GM21737 (cell line): ENCODE measurements around the gene TSR1.

Experiments
- ATAC-seq: cut with Tn5 transposase; IDR thresholded peaks from one replicate; pipeline ENCODE4 v1.9.1; 2021; ENCODE audit warnings: mild to moderate bottlenecking, moderate library complexity; ENCODE audit not compliant: unreplicated experiment

TSR1 gene

GRCh38 chr17:2289878-2290478 is 46.3 kb downstream of the TSR1 start:
- no peak for ATAC-seq

GRCh38 chr17:2283302-2283701 is 53.0 kb downstream of the TSR1 start:
- ATAC-seq = no peak

GRCh38 chr17:2282297-2282873 is 53.9 kb downstream of the TSR1 start:
- no peak for ATAC-seq

GRCh38 chr17:2279707-2280106 is 56.5 kb downstream of the TSR1 start:
- ATAC-seq = no peak

GRCh38 chr17:2277429-2278170 is 58.7 kb downstream of the TSR1 start:
- ATAC-seq = no peak

GRCh38 chr17:2275722-2276121 is 60.5 kb downstream of the TSR1 start:
- no peak for ATAC-seq

- ATAC-seq = no peak
These were observed 61.8 kb downstream of the TSR1 start for GRCh38 chr17:2274414-2274813.
